Measurements from ENCODE around the gene MMP14.

GRCh38 chr14:22878271-22879246 is 42.2 kb downstream of the MMP14 start:
- TF ChIP-seq POLR2AphosphoS5 (IDR thresholded peaks at IDR 0.05; ENCODE audit: insufficient read depth in 1 of 2, low read depth in 1 of 2) (no peak), CTCF (IDR thresholded peaks at IDR 0.05) (no peak), POLR2A (IDR thresholded peaks at IDR 0.05) (no peak)

Data from vagina (tissue), 2 donors.